Activated CD8-positive, alpha-beta T cell treated with anti-CD3 and anti-CD28 coated beads, Interleukin-2, amount 10 ng/mL, durations not matched to agents 7 days and 5 days (primary cell): Measurements from ENCODE around the gene P3R3URF. TPM values are rescaled to one million over a fixed set of nuclear protein-coding genes. Genes with fewer than 3 reads are reported as not detected.

Experiments
- ATAC-seq: fragments of 150-1000 bp; cut with Tn5 transposase; one replicate; pipeline ENCODE4 v1.10.0; 2021; ENCODE audit warnings: moderate library complexity
- CTCF ChIA-PET: fragments of 350-600 bp; sonication (Branson Sonifier 250); formaldehyde crosslinking; loops from one replicate; lab custom pipeline; 2021; ENCODE audit warnings: antibody characterized with exemption; lab: Charles Lee
- POLR2A ChIA-PET: fragments of 350-600 bp; sonication (Branson Sonifier 250); formaldehyde crosslinking; loops from one replicate; lab custom pipeline; 2021; ENCODE audit warnings: antibody characterized with exemption; lab: Charles Lee
- DNase-seq: peaks from one replicate; pipeline ENCODE4 v3.0.0-alpha.2; 2020
- H3K27ac Mint-ChIP-seq: one replicate; pipeline ENCODE4 v1.8.0; 2021; ENCODE audit warnings: mild to moderate bottlenecking, mixed read lengths
- H3K27me3 Mint-ChIP-seq: one replicate; pipeline ENCODE4 v1.8.0; 2021; ENCODE audit warnings: low read depth, mixed read lengths
- H3K36me3 Mint-ChIP-seq: one replicate; pipeline ENCODE4 v1.8.0; 2021; ENCODE audit warnings: low read depth, mixed read lengths
- H3K4me1 Mint-ChIP-seq: one replicate; pipeline ENCODE4 v1.8.0; 2021; ENCODE audit warnings: low read depth, mixed read lengths
- H3K4me3 Mint-ChIP-seq: one replicate; pipeline ENCODE4 v1.8.0; 2021; ENCODE audit warnings: mild to moderate bottlenecking, mixed read lengths
- H3K9me3 Mint-ChIP-seq: one replicate; pipeline ENCODE4 v1.8.0; 2022; ENCODE audit warnings: mixed read lengths; ENCODE audit not compliant: insufficient read depth
- total RNA-seq, 2 experiments: library from RNA; stranded (reverse); gene quantifications; one replicate each; pipeline ENCODE4 v1.2.3, GENCODE V29; 2021

P3R3URF gene
- total RNA-seq, 2 experiments from 2014 or later: not detected

DNA sequence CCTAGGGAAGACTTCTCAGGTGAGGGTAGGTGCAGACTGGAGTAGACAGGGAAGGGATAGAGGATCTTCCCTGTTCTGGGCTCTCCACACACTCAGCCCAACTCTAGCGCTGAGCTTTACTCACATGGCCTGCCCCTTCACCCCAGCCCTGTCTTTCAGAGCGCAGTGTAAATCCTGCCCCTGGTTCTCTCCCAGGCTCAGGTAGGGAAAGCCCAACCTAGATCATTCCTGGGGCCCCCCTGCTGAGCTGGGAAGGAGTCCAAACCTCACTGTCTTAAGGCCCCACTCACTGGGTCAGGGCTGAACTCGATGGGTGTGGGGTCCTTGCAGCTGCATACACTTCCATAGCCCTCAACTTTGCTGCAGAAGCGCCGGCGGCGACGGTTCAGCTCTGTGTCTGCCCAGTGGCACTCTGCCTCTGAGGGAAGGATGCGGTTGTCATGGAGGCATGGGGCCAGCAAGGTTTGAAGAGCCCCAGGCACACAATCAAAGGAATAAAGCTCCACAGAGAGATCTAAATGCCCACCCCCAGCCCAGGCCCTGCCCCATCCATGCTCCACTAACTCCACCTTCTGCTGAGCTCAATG is 17.8 kb upstream of the P3R3URF start:
- POLR2A ChIA-PET: interaction anchor here (1.0 kb wide), 1 partner anchor 12 kb away, joined by 3 read pairs; no protein-coding TSS in a partner anchor
- no peak for DNase-seq
- no peak for ATAC-seq
- H3K4me1 Mint-ChIP-seq: peaks cover 10% of the 10 kb centered on the region
- no peaks in the 10 kb centered on the region for H3K27me3 Mint-ChIP-seq
- no peak overlapping the region for H3K4me3 Mint-ChIP-seq
- H3K27ac Mint-ChIP-seq: no peak overlapping the region
- H3K36me3 Mint-ChIP-seq: peaks cover 3% of the 10 kb centered on the region
- no peaks in the 10 kb centered on the region for H3K9me3 Mint-ChIP-seq
- CTCF ChIA-PET: interaction anchor here (1.1 kb wide), 1 partner anchor 21 kb away, joined by 3 read pairs; no protein-coding TSS in a partner anchor

DNA sequence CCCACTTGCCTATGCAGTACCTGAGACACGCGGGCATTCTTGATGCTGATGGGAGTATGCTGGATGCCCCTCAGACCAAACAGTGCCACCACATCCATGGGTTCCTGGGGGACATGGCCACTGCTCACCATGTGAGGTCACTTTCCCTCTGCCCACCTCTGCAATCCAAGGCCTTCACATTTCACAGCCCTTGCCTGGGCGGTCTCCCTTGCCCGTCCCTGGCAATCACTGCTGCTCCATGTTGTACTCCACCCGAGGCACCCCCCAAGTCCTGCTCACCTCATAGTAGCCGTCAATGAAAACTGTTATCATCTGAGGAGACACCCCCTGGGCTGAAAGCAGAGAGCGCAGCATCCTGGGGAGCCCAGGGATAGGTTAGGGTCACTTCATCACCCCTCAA is 17.0 kb upstream of the P3R3URF start:
- Mint-ChIP-seq H3K27me3 (no peaks in the 10 kb centered on the region), H3K4me1 (peaks cover 7% of the 10 kb centered on the region), H3K36me3 (peaks cover 3% of the 10 kb centered on the region), H3K27ac (no peak overlapping the region), H3K9me3 (no peaks in the 10 kb centered on the region), H3K4me3 (no peak overlapping the region)
- DNase-seq: no peak
- ChIA-PET CTCF (no interaction called here), POLR2A (no interaction called here)
- ATAC-seq: no peak

DNA sequence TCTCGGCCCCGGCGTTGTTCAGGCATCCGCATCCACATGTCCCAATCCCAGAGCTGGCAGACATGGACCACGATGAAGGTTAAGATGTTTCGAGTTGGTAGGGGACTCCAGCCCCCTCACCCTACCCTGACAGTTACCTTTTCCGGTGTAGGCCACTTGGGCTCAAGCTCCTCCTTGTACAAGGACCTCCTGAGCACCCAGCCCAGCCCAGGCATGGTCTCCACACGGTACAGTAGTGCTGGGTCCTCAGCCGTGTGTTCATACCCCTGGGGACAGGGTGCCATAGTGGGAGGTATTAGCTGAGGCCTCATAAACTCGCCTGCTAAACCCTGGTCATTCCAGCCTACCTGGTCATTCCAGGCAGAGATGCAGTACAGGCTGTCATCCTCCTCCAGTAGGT is 15.9 kb upstream of the P3R3URF start:
- ATAC-seq: no peak
- DNase-seq: no peak
- H3K4me1 Mint-ChIP-seq: peaks cover 1% of the 10 kb centered on the region
- peaks cover 3% of the 10 kb centered on the region for H3K36me3 Mint-ChIP-seq
- no peaks in the 10 kb centered on the region for H3K27me3 Mint-ChIP-seq
- CTCF ChIA-PET: no interaction called here
- no peaks in the 10 kb centered on the region for H3K9me3 Mint-ChIP-seq
- POLR2A ChIA-PET: no interaction called here
- no peak overlapping the region for H3K27ac Mint-ChIP-seq
- no peak overlapping the region for H3K4me3 Mint-ChIP-seq

DNA sequence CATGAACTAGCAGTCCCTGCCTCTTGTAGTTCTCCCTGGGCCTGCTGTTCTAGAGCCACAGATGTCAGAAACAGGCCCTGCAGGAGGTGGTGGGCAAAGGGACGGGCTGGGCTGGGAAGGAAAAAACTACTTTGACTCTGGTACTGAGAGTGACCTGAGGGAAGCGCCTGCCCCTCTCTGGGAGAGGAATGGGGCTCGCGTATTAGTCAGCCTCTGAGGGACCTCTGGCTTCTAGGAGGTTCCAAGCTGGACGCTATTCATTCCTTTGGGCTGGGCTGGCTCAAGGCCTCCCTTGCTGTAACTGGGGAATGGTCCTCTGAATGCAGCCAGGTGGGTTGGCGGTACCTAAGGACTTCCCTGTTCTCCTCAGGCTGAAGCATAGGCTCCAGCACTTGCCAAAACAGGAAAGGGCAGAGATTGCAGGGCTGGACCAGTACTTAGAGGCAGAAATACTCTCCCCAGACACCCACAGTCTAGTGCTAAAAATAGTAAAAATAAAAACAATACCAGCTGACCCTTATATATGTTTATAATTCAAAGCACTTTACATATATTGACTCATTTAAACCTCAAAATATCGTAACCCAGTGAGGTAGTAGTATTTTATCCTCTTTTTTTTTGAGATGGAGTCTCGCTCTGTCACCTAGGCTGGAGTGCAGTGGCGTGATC is 14.9 kb upstream of the P3R3URF start:
- Mint-ChIP-seq H3K27me3 (no peaks in the 10 kb centered on the region), H3K4me3 (no peak overlapping the region), H3K4me1 (no peaks in the 10 kb centered on the region), H3K36me3 (peaks cover under 1% of the 10 kb centered on the region), H3K9me3 (no peaks in the 10 kb centered on the region), H3K27ac (no peak overlapping the region)
- no peak for DNase-seq
- CTCF ChIA-PET: no interaction called here
- POLR2A ChIA-PET: no interaction called here
- ATAC-seq: no peak

DNA sequence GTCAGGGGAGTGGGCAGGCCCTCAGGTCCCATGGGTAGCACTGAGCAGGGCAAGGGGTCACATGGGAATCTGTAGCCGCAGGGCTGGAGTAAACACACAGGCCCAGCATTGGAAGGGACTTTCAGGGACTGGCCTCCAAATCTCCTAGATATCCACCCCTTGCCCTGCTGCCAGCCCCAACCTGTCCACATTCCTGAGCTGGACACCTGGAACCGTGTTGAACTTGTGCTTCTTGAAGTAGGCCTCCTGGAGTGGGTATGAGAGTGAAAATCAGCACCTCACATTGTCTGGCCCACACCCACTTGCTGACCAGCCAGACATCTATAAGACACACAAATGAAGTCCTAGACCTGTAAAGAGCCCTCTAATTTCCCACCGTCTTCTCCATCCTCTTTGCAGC is 14.3 kb upstream of the P3R3URF start:
- H3K27me3 Mint-ChIP-seq: no peaks in the 10 kb centered on the region
- no peak for DNase-seq
- no peaks in the 10 kb centered on the region for H3K4me1 Mint-ChIP-seq
- H3K4me3 Mint-ChIP-seq: no peak overlapping the region
- H3K36me3 Mint-ChIP-seq: no peaks in the 10 kb centered on the region
- no peaks in the 10 kb centered on the region for H3K9me3 Mint-ChIP-seq
- no peak for ATAC-seq
- POLR2A ChIA-PET: interaction anchor here (1.2 kb wide), 1 partner anchor 22 kb away, joined by 3 read pairs; no protein-coding TSS in a partner anchor
- CTCF ChIA-PET: no interaction called here
- H3K27ac Mint-ChIP-seq: no peak overlapping the region

DNA sequence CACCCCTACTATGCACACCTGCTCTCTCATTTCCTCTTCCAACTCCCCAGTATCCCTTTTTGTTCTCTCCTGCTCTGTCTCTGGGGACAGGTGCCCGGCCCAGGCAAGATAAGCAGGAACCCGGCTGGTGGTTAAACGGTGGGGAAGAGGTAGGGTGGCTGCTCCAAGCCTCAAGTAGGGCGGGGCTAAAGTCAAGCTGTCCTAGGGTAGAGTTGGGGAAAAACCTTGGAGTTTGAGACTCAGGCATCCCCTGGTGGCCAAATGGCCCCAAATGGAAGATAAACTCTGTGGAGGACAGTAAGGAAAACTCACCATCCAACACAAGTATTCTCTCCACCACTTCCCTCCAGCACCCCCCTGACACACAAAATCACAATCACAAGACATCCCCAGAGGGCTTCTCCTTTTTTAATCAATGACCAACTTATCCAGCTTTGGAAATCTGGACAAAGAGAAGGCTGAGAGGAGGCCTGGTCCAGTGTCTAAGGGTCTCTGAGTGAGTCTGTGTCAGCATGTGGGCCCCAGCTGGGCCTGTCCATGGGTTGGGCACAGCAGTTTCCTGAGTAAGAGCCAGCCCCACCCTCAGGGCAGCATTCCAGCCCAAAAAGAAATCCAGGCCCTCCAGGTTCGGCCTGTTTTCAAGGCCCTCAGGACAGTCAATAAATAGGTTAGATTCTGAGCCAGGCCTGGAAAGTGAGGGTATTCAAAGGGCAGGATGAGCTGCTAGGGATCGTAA is 12.2 kb upstream of the P3R3URF start:
- ATAC-seq (no peak), DNase-seq (no peak)
- no peaks in the 10 kb centered on the region for H3K36me3 Mint-ChIP-seq
- H3K27ac Mint-ChIP-seq: peak overlapping the region; percentile 3
- H3K4me1 Mint-ChIP-seq: peaks cover 14% of the 10 kb centered on the region
- no peak overlapping the region for H3K4me3 Mint-ChIP-seq
- H3K27me3 Mint-ChIP-seq: no peaks in the 10 kb centered on the region
- ChIA-PET POLR2A (no interaction called here), CTCF (interaction anchor here (1.6 kb wide), 1 partner anchor 35 kb away, joined by 4 read pairs; no protein-coding TSS in a partner anchor)
- no peaks in the 10 kb centered on the region for H3K9me3 Mint-ChIP-seq

DNA sequence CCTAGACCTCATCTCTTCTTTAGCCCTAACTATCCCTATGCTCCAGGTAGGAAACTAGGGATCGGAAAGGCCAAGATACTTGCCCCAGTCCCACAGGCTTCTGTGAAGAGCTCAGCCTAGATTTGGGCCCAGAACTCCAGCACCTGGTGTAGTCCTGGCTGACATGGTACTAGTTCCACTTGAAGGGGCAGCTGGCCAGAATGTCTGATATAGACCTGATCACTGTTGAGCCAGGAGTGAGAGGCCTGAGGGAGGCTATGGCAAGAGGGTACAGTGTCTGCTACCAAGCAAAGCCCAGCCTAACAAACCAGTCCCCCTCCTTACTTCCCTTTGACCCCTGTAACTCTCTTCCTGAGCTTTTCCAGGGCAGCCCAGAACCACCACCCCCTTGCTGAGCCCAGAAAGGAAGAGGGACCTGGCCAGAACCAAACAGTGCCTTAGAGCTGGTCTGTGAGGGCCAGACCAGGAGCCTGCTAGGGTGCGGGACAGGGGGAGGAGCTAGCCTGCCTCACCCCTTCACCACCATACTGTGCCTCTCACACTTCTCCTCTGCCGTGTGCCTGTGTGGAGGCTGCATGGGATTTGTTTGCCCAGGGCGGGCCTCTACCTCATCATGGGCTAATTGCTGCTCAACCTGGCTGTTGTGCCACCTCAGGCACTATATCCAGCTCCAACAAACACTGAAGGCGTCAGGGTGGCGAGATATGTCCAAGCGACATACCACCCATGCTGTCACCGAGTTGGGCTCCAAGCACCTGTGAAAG is 11.0 kb upstream of the P3R3URF start:
- no peak overlapping the region for H3K27ac Mint-ChIP-seq
- ATAC-seq (no peak), DNase-seq (no peak)
- no peaks in the 10 kb centered on the region for H3K9me3 Mint-ChIP-seq
- POLR2A ChIA-PET: interaction anchor here (0.9 kb wide), 1 partner anchor 12 kb away, joined by 3 read pairs; no protein-coding TSS in a partner anchor
- peaks cover 17% of the 10 kb centered on the region for H3K4me1 Mint-ChIP-seq
- CTCF ChIA-PET: interaction anchor here (0.8 kb wide), 1 partner anchor 36 kb away, joined by 6 read pairs; no protein-coding TSS in a partner anchor
- no peak overlapping the region for H3K4me3 Mint-ChIP-seq
- no peaks in the 10 kb centered on the region for H3K36me3 Mint-ChIP-seq
- no peaks in the 10 kb centered on the region for H3K27me3 Mint-ChIP-seq

DNA sequence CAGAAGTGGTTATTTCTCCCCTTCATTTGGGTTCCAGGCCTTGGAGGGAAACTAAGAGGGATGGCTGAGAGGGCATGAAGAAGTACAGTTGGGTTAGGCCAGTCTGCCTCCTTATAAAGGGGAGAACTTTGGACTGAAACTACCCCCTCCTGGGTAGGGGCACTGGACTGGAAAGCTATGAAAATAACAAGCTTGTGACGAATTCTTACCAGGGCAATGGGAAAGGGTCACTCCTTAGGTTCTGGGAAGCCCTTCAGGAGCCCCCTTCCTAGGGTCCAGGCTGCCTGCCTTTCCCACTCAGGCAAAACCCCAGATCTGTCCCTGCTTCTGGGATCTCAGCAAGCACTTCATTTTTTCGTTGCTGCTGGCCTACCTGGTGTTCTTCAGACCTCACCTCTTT is 9.8 kb upstream of the P3R3URF start:
- Mint-ChIP-seq H3K36me3 (no peaks in the 10 kb centered on the region), H3K27ac (no peak overlapping the region), H3K4me1 (peaks cover 17% of the 10 kb centered on the region), H3K4me3 (no peak overlapping the region), H3K27me3 (no peaks in the 10 kb centered on the region), H3K9me3 (no peaks in the 10 kb centered on the region)
- ATAC-seq: no peak
- CTCF ChIA-PET: no interaction called here
- POLR2A ChIA-PET: no interaction called here
- no peak for DNase-seq

DNA sequence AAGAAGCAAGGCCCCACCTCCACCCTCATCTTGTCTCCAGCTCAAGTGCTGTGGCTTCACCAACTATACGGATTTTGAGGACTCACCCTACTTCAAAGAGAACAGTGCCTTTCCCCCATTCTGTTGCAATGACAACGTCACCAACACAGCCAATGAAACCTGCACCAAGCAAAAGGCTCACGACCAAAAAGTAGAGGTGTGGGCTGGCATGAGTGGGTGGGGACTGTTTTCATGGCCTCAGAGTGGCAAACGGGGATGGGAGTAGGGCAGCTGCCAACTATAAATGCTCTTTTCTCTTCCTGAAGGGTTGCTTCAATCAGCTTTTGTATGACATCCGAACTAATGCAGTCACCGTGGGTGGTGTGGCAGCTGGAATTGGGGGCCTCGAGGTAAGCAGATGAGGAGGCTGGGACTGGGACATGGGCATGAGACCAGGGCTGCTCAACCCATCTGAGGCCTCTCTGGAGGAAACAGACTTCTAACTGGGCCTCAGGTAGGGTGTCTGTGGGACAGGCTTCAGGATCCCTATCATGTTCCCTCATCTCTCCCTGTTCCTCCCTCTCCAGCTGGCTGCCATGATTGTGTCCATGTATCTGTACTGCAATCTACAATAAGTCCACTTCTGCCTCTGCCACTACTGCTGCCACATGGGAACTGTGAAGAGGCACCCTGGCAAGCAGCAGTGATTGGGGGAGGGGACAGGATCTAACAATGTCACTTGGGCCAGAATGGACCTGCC is 8.8 kb upstream of the P3R3URF start:
- H3K4me1 Mint-ChIP-seq: peaks cover 17% of the 10 kb centered on the region
- no peaks in the 10 kb centered on the region for H3K9me3 Mint-ChIP-seq
- DNase-seq (no peak), ATAC-seq (no peak)
- ChIA-PET CTCF (interaction anchor here (1.2 to 1.7 kb wide), 2 partner anchors 39 to 123 kb away, joined by 3 to 9 read pairs; no protein-coding TSS in a partner anchor), POLR2A (interaction anchor here (0.7 kb wide), 1 partner anchor 135 kb away, joined by 3 read pairs; no protein-coding TSS in a partner anchor)
- H3K27ac Mint-ChIP-seq: peak overlapping the region; percentile 18
- H3K27me3 Mint-ChIP-seq: peaks cover 2% of the 10 kb centered on the region
- H3K4me3 Mint-ChIP-seq: no peak overlapping the region
- H3K36me3 Mint-ChIP-seq: no peaks in the 10 kb centered on the region

DNA sequence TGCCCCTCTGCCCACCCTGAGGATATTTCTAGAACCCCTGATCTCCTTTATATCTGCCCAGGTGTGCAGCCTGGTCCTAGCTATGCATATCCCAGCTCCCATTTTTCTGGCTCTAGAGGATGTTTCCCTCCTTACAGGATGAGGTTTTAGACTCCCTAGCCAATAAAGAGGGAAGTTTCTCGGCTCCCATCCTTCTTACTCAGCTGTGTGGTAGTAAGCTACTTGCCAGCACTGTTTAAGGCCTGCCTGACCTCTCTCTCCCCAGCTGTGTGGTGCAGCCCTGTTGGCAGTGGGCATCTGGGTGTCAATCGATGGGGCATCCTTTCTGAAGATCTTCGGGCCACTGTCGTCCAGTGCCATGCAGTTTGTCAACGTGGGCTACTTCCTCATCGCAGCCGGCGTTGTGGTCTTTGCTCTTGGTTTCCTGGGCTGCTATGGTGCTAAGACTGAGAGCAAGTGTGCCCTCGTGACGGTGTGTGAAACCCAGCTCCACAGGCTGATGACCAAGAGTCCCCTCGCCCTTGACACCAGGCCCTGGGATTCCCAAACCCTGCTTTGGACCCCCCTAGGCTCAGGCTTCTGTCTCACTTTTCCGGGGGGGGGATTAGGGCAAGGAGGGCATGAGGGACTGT is 7.8 kb upstream of the P3R3URF start:
- Mint-ChIP-seq H3K9me3 (no peaks in the 10 kb centered on the region), H3K27ac (no peak overlapping the region), H3K36me3 (no peaks in the 10 kb centered on the region), H3K27me3 (peaks cover 2% of the 10 kb centered on the region), H3K4me3 (no peak overlapping the region), H3K4me1 (peaks cover 17% of the 10 kb centered on the region)
- ATAC-seq (no peak), DNase-seq (no peak)
- ChIA-PET CTCF (interaction anchor here (1.2 to 6.5 kb wide), 5 partner anchors 37 to 148 kb away, joined by 3 to 80 read pairs (median 4); no protein-coding TSS in a partner anchor), POLR2A (interaction anchor here (0.7 kb wide), 1 partner anchor 134 kb away, joined by 3 read pairs; no protein-coding TSS in a partner anchor)
